NCI-H82 treated with DMSO at 0.1 percent for 48 hours (cell line): ENCODE data around the gene TXNDC5.

Source experiments
- DNase-seq: peaks from one replicate; lab custom pipeline; 2025; ENCODE audit not compliant: unreplicated experiment; lab: John Stamatoyannopoulos, UW

The TXNDC5 gene

DNA sequence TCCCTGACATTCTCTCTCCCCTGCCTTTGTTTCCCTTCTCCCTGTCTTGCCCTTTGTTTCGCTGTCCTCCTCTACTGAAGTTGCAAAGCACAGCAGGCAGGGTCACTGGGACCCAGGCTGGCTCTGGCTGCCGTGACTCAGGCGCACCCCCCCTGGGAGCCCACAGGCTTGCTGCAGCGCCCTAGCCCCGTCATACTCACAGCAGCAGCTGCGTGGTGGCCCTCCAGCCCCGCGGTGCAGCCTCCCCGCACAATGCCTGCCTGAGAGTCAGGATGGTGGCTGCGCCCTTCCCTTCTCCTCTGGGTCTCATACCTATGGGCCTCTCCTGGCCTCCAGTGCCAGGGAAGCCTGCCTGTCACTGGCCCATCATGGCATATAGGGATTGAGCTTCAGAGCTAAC, 41.7 kb downstream of the TXNDC5 start:
- no peak for DNase-seq

DNA sequence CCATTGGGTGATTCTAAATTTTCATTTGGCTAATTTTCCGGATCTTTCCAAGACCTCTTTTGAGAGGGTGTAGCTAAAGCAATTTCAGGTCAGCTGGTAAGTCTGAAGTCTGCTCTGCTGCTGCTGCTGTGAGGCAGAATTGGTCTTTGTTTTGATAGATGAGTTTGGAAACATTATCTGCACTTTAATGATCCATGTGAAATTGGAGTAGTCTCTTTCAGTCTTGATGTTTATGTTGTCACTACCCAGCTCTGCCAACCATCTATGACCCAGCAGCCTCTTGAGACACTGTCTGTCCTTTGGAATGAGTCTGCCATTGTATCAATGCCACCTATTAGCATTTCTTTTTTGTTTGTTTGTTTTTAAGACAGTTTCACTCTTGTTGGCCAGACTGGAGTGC, 44.1 kb downstream of the TXNDC5 start:
- DNase-seq = no peak

DNA sequence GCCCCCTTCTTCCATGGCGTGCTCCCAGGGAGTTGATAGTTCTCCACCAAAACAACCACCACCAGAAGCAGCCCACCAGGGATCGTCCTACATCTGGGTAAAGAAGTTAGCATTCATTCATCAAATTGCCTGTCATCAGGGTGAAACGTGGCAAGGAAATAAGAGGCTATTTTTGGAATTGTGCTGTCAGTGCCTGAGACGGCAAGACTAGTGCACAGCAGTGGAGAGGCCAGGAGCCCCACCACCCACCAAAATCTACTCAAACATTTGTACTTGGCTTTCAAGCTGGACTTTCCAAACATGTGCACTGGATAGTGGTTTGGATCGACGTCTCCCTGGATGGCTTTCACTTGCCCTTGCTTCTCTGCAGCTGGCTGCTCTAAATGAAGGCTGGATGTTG, 44.8 kb downstream of the TXNDC5 start:
- DNase-seq = no peak

DNA sequence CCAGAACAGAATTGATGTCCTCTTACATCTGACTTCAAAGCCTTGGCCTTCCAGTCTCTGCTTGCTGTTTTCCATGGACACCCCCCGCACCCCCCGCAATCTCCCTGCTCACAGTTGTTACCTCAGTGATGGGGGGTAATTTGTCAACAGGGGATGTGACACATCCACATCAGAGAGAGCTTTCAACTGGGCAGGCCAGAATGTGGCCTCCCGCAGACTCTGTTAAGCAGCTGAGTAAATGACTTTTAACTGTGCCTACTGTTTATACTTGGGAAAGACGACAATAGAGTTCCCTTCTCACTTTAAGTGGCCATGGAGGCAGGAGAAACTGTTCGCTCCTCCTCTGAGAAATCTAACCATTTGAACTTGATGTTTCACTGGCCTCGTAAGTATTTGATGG, 51.0 kb downstream of the TXNDC5 start:
- no peak for DNase-seq

DNA sequence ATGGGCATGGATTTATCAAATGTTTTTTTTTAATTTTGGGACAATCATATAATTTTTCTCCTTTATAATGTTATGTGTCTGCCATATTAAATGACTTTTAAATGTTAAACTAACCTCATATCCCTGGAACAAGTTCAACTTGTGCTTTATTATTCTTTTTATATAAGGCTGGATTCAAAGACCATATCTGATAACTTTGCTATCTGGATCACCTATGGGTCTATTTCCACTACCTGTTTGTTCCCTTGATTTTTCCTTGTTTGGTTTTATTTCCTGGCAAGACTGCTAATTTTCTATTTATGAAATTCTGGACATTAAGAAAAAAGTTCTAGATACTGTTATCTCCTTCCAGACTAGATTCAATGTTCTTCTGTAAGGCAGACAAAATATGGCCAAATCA, 58.8 kb downstream of the TXNDC5 start:
- no peak for DNase-seq

DNA sequence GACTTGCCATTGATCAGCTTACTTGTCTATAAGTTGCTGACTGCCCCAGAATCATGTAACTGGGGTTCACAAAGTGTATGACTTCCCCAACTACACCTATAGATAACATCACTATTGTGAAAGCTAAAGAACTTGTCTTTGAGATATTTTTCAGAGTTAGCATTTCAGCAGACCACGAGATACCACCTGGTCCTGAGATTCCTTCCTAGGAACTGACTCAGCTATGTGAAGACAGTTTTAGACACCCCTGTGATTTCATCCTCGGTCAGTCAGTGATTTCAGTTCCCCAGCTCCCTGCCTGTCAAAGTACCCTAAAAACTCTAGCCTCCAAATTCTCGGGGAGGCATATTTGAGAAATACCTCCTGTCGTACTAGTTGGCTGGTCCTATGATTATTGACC, 62.4 kb downstream of the TXNDC5 start:
- DNase-seq = no peak

DNA sequence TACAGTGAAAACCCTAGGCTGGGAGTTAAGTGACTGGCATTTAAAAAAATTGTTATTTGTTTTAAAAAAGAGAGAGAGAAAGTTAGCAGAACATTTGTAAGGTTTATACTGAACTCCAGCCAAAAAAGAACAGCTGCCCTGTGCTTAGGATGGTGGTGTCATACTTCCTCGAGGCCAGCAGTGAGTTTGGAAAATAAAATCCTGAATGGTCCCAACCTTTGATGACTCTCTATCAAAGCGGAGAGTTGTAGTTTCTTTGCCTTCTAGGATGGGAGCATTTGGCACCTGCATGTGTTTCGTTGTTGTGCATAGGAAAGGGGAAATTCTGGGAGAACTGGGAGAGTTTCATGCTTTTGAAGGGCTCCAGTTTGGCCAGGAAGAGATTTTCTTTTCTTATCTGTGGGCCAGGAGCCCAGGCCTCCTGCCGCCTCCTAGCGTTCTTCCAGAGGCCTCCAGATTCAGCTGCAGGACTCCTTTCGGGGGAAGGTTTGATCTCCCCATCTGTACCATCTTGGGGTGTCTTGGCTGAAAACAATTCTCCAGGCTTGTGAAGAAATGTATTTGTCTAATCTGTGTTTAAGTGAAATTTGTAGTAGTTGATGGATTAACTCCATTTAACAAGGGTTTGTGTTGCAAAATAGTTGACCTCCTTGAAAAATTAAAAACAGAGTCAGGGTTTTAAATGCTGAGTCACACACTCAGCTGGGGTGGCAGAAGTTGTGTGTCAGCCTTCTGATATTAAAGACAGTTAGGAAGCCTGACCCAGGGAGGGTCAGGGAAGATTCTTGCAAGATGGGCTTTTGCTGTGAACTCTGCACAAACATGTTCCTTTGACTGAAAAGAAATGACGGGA, 63.4 kb downstream of the TXNDC5 start:
- DNase-seq = no peak

DNA sequence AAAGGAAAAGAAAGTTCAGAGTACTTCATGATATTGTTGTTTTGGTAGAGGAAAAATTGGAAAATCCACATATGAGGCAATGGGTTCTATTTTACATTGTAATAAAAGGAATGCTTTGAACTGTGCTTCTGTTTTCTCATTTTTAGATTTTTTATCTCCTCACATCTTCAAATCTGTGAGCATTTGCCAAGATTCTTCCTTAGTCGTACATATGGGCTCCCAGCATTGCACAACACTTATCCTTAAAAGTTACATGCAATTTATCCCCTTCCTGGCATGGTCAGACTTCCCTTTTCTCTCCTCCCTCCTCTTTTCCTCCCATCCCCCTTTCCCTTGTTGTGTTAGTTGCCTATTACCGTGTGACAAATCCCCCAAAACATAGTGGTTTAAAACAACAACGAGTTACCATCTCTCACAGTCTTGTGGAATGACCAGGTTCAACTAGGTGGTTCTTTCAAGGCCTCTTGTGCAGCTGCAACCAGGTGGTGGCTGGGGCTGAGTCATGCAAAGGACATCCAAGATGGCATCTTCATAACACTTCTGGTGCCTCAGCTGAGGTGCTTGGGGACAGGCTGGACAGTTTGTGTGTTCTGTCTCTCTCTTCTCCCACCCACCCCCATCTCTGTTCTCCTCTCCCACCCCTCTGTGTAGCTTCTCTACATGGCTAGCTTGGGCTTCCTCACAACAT, 68.7 kb downstream of the TXNDC5 start:
- no peak for DNase-seq

DNA sequence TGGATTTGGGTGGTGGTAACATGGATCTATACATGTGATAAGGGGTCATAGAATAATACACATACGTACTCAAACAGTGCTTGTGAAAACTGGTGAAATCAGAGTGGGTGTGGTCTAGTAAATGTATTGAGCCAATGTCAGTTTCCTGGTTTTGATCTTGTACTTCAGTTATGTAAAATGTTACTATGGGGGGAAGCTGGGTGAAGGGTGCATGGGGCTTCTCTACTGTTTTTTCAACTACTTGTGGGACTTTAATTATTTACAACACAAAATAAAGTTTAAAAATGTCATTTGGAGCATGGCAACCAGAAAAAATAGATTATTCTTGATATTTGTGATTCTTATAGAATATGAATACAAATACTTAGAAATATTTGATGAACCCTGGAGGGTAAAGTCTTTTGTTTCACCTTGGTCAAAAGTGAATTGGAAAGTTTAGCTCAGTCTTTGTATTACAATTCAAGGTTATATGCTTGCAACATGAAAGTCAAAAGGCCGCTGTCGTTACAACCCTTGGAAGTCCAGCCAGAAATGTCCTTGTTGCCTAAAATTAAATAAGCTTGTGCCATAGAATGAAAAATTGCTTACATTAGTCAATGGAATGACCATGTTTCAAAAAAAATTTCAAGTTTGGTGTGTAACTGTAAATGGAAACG, 74.1 kb downstream of the TXNDC5 start:
- DNase-seq = no peak

DNA sequence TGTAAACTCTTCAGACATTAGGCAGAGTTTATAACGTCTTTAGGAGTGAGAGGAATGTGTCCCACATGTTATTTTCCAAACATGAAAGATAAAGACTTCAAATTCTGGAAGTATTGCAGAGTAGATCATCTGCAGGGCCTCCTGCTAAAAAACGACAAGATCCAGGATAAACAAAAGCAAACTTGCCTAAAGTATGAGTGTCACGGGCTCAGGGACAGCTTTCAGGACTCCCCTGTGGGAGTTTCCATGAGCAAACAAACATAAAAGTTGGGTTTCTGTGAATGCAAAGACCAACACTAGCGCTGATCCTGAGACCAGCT, 76.9 kb downstream of the TXNDC5 start:
- no peak for DNase-seq

DNA sequence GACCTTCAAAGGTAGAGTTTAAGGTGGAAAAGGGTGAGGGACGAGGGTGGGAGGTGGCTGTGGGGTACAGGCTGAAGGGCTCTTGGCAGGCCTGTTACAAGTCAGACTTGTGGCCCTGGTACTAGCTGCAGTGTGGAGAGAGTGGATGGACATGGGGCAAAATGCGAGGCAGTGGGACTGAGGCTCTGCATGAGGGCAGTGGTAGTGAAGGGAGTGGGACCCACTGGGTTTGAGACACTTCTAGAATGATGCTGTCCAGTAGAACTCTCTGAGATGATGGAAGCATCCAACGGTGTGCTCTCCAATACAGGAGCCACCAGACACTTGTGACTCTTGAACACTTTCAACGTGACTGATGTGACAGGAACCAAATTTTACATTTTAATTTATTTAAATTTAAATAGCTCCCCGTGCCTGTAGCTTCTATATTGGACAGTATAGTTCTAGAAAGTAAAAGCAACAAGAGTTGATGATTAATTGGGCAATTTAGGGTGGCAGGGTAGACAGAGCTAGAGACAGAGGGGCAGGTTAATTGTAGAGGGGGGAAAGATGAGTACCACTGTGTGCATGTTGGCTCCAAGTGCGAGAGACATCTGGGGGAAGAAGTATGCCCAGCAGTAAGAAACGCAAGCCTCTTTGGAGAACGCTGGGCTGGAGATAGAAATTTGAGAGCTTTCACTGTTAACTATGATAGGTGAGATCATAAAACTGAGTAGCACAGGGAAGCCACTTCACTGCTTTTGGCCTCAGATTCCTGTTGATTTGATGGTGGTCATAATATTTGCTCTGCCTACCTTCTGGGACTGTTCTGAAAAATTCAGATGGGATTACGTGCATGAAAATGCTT, 77.5 kb downstream of the TXNDC5 start:
- DNase-seq = no peak
